ENCODE data around the gene IL1RAPL1.

IL1RAPL1 gene

DNA sequence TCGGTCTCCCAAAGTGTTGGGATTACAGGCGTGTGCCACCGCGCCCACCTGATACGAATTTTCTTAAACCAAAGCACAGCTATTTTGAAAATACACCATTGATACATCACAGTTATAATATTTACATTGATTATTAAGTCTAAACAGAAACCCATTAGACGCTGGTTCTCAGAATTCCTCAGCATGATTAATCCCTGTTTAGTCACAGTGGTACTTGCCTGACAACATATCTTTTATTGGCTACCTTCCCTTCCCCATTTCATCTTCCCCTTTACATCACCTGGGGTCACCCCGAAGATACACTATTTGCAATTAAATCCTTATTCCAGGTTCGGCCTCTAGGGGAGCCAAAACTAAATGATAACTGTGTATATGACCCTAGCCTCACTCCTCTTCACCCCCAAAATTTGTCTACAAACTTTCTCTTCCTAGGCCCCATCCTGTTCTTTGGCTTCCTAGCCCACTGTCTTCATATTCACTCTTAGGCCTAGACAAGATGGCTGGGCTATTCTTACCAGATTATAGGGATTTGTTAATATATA, 36.8 kb upstream of the IL1RAPL1 start:
- ATAC-seq: 0 out of 3 replicates have a peak, but pooled peaks have one; percentile 27
- TF ChIP-seq TOX (CRISPR knock-in tag; IDR thresholded peaks at IDR 0.05; ENCODE audit: borderline replicate concordance) (no peak), GLIS3 (CRISPR knock-in tag; IDR thresholded peaks at IDR 0.05) (no peak), ZNF8 (CRISPR knock-in tag; IDR thresholded peaks at IDR 0.05) (no peak), ESRRG (CRISPR knock-in tag; IDR thresholded peaks at IDR 0.05) (no peak), OSR1 (CRISPR knock-in tag; IDR thresholded peaks at IDR 0.05) (no peak), ZNF70 (CRISPR knock-in tag; IDR thresholded peaks at IDR 0.05) (no peak), ZC3H10 (CRISPR knock-in tag; IDR thresholded peaks at IDR 0.05) (no peak), CSDC2 (CRISPR knock-in tag; IDR thresholded peaks at IDR 0.05) (no peak), PPARA (CRISPR knock-in tag; IDR thresholded peaks at IDR 0.05; ENCODE audit: borderline replicate concordance) (no peak), SNAI2 (CRISPR knock-in tag; IDR thresholded peaks at IDR 0.05) (no peak), ZFP3 (CRISPR knock-in tag; IDR thresholded peaks at IDR 0.05) (no peak), ISL1 (CRISPR knock-in tag; IDR thresholded peaks at IDR 0.05) (no peak), ZNF565 (CRISPR knock-in tag; conservative IDR thresholded peaks at IDR 0.05; ENCODE audit: low read depth) (no peak), RARB (CRISPR knock-in tag; IDR thresholded peaks at IDR 0.05) (no peak), TCF4 (CRISPR knock-in tag; IDR thresholded peaks at IDR 0.05; ENCODE audit: borderline replicate concordance) (no peak)
- TF ChIP-seq, protein P1, sequence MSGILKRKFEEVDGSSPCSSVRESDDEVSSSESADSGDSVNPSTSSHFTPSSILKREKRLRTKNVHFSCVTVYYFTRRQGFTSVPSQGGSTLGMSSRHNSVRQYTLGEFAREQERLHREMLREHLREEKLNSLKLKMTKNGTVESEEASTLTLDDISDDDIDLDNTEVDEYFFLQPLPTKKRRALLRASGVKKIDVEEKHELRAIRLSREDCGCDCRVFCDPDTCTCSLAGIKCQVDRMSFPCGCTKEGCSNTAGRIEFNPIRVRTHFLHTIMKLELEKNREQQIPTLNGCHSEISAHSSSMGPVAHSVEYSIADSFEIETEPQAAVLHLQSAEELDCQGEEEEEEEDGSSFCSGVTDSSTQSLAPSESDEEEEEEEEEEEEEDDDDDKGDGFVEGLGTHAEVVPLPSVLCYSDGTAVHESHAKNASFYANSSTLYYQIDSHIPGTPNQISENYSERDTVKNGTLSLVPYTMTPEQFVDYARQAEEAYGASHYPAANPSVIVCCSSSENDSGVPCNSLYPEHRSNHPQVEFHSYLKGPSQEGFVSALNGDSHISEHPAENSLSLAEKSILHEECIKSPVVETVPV (CRISPR knock-in tag; IDR thresholded peaks at IDR 0.05): no peak
- TF ChIP-seq, protein P2, sequence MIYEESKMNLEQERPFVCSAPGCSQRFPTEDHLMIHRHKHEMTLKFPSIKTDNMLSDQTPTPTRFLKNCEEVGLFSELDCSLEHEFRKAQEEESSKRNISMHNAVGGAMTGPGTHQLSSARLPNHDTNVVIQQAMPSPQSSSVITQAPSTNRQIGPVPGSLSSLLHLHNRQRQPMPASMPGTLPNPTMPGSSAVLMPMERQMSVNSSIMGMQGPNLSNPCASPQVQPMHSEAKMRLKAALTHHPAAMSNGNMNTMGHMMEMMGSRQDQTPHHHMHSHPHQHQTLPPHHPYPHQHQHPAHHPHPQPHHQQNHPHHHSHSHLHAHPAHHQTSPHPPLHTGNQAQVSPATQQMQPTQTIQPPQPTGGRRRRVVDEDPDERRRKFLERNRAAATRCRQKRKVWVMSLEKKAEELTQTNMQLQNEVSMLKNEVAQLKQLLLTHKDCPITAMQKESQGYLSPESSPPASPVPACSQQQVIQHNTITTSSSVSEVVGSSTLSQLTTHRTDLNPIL (CRISPR knock-in tag; IDR thresholded peaks at IDR 0.05; ENCODE audit: low read depth): no peak
- TF ChIP-seq, protein P3, sequence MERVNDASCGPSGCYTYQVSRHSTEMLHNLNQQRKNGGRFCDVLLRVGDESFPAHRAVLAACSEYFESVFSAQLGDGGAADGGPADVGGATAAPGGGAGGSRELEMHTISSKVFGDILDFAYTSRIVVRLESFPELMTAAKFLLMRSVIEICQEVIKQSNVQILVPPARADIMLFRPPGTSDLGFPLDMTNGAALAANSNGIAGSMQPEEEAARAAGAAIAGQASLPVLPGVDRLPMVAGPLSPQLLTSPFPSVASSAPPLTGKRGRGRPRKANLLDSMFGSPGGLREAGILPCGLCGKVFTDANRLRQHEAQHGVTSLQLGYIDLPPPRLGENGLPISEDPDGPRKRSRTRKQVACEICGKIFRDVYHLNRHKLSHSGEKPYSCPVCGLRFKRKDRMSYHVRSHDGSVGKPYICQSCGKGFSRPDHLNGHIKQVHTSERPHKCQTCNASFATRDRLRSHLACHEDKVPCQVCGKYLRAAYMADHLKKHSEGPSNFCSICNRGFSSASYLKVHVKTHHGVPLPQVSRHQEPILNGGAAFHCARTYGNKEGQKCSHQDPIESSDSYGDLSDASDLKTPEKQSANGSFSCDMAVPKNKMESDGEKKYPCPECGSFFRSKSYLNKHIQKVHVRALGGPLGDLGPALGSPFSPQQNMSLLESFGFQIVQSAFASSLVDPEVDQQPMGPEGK (CRISPR knock-in tag; IDR thresholded peaks at IDR 0.05; ENCODE audit: borderline replicate concordance): no peak
- TF ChIP-seq, protein P4, sequence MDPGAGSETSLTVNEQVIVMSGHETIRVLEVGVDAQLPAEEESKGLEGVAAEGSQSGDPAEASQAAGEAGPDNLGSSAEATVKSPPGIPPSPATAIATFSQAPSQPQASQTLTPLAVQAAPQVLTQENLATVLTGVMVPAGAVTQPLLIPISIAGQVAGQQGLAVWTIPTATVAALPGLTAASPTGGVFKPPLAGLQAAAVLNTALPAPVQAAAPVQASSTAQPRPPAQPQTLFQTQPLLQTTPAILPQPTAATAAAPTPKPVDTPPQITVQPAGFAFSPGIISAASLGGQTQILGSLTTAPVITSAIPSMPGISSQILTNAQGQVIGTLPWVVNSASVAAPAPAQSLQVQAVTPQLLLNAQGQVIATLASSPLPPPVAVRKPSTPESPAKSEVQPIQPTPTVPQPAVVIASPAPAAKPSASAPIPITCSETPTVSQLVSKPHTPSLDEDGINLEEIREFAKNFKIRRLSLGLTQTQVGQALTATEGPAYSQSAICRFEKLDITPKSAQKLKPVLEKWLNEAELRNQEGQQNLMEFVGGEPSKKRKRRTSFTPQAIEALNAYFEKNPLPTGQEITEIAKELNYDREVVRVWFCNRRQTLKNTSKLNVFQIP (CRISPR knock-in tag; IDR thresholded peaks at IDR 0.05; ENCODE audit: borderline replicate concordance, low read depth): no peak
- TF ChIP-seq, protein P5, sequence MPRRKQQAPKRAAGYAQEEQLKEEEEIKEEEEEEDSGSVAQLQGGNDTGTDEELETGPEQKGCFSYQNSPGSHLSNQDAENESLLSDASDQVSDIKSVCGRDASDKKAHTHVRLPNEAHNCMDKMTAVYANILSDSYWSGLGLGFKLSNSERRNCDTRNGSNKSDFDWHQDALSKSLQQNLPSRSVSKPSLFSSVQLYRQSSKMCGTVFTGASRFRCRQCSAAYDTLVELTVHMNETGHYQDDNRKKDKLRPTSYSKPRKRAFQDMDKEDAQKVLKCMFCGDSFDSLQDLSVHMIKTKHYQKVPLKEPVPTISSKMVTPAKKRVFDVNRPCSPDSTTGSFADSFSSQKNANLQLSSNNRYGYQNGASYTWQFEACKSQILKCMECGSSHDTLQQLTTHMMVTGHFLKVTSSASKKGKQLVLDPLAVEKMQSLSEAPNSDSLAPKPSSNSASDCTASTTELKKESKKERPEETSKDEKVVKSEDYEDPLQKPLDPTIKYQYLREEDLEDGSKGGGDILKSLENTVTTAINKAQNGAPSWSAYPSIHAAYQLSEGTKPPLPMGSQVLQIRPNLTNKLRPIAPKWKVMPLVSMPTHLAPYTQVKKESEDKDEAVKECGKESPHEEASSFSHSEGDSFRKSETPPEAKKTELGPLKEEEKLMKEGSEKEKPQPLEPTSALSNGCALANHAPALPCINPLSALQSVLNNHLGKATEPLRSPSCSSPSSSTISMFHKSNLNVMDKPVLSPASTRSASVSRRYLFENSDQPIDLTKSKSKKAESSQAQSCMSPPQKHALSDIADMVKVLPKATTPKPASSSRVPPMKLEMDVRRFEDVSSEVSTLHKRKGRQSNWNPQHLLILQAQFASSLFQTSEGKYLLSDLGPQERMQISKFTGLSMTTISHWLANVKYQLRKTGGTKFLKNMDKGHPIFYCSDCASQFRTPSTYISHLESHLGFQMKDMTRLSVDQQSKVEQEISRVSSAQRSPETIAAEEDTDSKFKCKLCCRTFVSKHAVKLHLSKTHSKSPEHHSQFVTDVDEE (CRISPR knock-in tag; IDR thresholded peaks at IDR 0.05): no peak

DNA sequence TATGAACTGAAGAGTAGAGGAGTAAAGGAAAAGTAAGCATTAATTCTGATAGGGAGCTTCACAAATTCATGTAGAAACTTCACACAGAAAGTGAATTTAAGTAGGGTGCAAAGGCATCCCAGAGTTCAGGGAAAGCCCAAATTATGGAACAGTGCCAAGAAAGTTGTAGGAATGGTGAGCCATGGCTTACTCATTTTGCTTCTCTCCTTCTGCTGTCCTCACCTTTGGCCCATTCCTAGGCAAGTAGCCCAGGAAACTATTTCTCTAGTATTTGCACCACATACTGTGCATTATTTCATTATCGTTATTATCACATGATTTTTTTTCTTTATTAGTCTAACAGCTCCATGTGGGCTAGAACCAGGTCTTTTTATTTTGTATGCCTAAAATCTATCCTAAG, 34.9 kb upstream of the IL1RAPL1 start:
- ATAC-seq: no peak
- no peak for TF ChIP-seq ZNF8 (CRISPR knock-in tag; IDR thresholded peaks at IDR 0.05)
- TF ChIP-seq, protein P2 (CRISPR knock-in tag; IDR thresholded peaks at IDR 0.05; ENCODE audit: low read depth): no peak
- no peak for TF ChIP-seq GLIS3 (CRISPR knock-in tag; IDR thresholded peaks at IDR 0.05)
- no peak for TF ChIP-seq TOX (CRISPR knock-in tag; IDR thresholded peaks at IDR 0.05; ENCODE audit: borderline replicate concordance)

Data from SK-N-SH treated with all-trans-retinoic acid at 6 μM for 48 hours (cell line).